ENCODE data around the gene ADGRE3. TPM values are rescaled to one million over a fixed set of nuclear protein-coding genes. Genes with fewer than 3 reads are reported as not detected.

Gene ADGRE3
- total RNA-seq, 1 donor from 2014 or later = not detected

GRCh38 chr19:14580623-14581237 lies 93.9 kb downstream of the ADGRE3 start:
- H3K4me3 ChIP-seq (ENCODE audit: low read depth, low read length) = no peak overlapping the region
- TF ChIP-seq CTCF (conservative IDR thresholded peaks at IDR 0.05; ENCODE audit: low read depth, low read length) = no peak
- no peak for DNase-seq (ENCODE audit: low read depth)

GRCh38 chr19:14577885-14578427 lies 96.7 kb downstream of the ADGRE3 start:
- no peak for TF ChIP-seq CTCF (conservative IDR thresholded peaks at IDR 0.05; ENCODE audit: low read depth, low read length)
- no peak for DNase-seq (ENCODE audit: low read depth)
- no peak overlapping the region for H3K4me3 ChIP-seq (ENCODE audit: low read depth, low read length)

- no peak for DNase-seq (ENCODE audit: low read depth)
- TF ChIP-seq CTCF (conservative IDR thresholded peaks at IDR 0.05; ENCODE audit: low read depth, low read length) = no peak
- no peak overlapping the region for H3K4me3 ChIP-seq (ENCODE audit: low read depth, low read length)
These were observed 97.4 kb downstream of the ADGRE3 start for GRCh38 chr19:14577264-14577663.

GRCh38 chr19:14576363-14576762 lies 98.3 kb downstream of the ADGRE3 start:
- DNase-seq (ENCODE audit: low read depth) = no peak
- no peak overlapping the region for H3K4me3 ChIP-seq (ENCODE audit: low read depth, low read length)
- no peak for TF ChIP-seq CTCF (conservative IDR thresholded peaks at IDR 0.05; ENCODE audit: low read depth, low read length)

- no peak for DNase-seq (ENCODE audit: low read depth)
- H3K4me3 ChIP-seq (ENCODE audit: low read depth, low read length) = no peak overlapping the region
- no peak for TF ChIP-seq CTCF (conservative IDR thresholded peaks at IDR 0.05; ENCODE audit: low read depth, low read length)
These were observed 99.1 kb downstream of the ADGRE3 start for GRCh38 chr19:14575428-14575980.

- peak; percentile 68 for TF ChIP-seq CTCF (conservative IDR thresholded peaks at IDR 0.05; ENCODE audit: low read depth, low read length)
- DNase-seq (ENCODE audit: low read depth) = peak; percentile 70
- peak within 1 kb of the TSS; percentile 100 for H3K4me3 ChIP-seq (ENCODE audit: low read depth, low read length)
These were observed 102.8 kb downstream of the ADGRE3 start, which contains the start of gene NDUFB7 for GRCh38 chr19:14571695-14572490. NDUFB7 (minus strand) TSS chr19:14572066; CDS start chr19:14572000, 66 bp downstream.
